Measurements from ENCODE around the gene CIDEA. TPM values are rescaled to one million over a fixed set of nuclear protein-coding genes. Genes with fewer than 3 reads are reported as not detected.

Gene CIDEA
- total RNA-seq, 1 donor from 2014 or later: not detected

DNA sequence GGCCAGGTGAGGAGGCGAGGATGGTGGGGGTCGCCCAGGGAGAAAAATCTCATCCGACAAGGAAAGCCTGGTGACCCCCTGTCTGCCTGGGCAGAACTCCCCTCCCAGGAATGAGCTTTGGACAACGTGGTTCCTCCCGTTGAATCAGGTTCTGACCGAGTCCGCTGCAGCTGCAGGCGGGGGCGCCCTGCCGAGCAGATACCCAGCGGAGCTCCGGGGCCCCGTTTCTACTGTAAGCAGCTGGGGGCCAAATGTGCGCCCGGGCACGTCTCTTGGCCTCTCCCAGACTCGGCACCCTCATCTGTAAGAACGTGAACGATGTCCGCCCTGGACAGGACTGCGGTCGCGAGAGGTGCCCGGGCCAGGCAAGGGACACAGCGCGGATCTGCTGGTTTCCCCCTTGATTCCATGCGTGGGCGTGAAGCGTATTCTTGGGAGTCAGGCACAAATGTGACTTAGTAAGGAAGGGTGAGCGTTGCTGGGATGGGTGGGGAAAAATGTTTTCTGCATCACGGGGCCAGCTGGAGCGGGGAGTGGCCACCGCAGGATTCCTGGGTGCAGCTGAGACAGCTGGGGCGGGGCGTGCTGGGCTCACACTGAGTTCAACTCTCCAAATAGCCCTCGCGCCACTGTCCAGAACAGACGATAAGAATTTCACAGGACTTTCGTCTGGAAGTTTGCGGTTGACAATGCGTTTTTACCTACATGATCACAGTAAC lies 33.7 kb downstream of the CIDEA start:
- Histone ChIP-seq H3K9me3 (no peaks in the 10 kb centered on the region), H3K4me1 (peaks cover 15% of the 10 kb centered on the region), H3K36me3 (no peaks in the 10 kb centered on the region), H3K27ac (peak overlapping the region; percentile 86), H3K27me3 (ENCODE audit: low read depth) (peaks cover 34% of the 10 kb centered on the region), H3K4me3 (peak overlapping the region; percentile 48)
- no peak for TF ChIP-seq CTCF (IDR thresholded peaks at IDR 0.05)
- intact Hi-C loops (cut with DNase I): no loop called here
- ATAC-seq: peak; percentile 94 to 95
- peak; percentile 86 for DNase-seq

DNA sequence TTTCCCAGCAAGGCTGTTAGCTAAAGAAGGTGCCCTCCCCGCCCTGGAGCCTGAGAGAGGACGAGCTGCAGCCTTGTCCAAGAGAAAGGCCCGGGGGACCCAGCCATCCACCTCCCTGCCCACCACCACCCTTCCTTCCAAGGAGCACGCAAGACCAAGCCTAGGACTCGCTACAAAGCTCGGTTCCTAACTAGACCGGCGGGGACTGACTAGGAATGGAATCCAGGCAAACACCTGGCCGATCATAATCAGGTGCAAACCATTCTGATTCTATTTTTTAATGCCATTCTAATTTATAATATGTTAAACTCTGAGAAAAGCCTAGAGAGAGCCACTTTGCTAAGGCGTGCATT lies 34.2 kb downstream of the CIDEA start:
- Histone ChIP-seq H3K4me3 (peak overlapping the region; percentile 48), H3K27ac (peak overlapping the region; percentile 86), H3K27me3 (ENCODE audit: low read depth) (peaks cover 34% of the 10 kb centered on the region), H3K4me1 (peaks cover 15% of the 10 kb centered on the region), H3K9me3 (no peaks in the 10 kb centered on the region), H3K36me3 (no peaks in the 10 kb centered on the region)
- intact Hi-C loops (cut with DNase I): no loop called here
- peak; percentile 1 for ATAC-seq
- no peak for DNase-seq
- TF ChIP-seq CTCF (IDR thresholded peaks at IDR 0.05): no peak

- Histone ChIP-seq H3K27me3 (ENCODE audit: low read depth) (peaks cover 34% of the 10 kb centered on the region), H3K9me3 (no peaks in the 10 kb centered on the region), H3K36me3 (no peaks in the 10 kb centered on the region), H3K27ac (no peak overlapping the region), H3K4me1 (peaks cover 15% of the 10 kb centered on the region), H3K4me3 (no peak overlapping the region)
- ATAC-seq (no peak), DNase-seq (no peak)
- TF ChIP-seq CTCF (IDR thresholded peaks at IDR 0.05): no peak
- intact Hi-C loops (cut with DNase I): no loop called here
Observed at GRCh38 chr18:12290086-12290485, 35.9 kb downstream of the CIDEA start.

DNA sequence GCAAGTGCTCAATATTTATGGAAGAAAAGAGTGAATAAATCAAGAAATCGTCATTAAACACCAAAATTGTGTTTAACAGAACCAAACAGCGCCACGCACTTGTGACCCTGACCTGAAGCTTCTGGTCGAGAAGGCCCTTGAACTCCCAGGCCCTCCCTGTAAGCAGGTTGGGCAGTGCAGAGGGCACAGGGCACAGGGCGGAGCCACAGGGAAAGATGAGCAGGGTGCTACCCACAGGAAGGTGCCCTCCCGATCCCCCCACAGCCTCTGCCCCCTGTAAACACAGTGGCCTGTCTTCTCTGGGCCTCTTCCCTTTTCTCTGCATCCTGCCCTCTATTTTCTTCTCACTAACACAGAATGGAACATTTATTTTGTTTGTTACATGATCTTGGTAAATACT lies 37.0 kb downstream of the CIDEA start:
- no peaks in the 10 kb centered on the region for H3K36me3 ChIP-seq
- peaks cover 15% of the 10 kb centered on the region for H3K4me1 ChIP-seq
- DNase-seq: no peak
- no peak for TF ChIP-seq CTCF (IDR thresholded peaks at IDR 0.05)
- no peaks in the 10 kb centered on the region for H3K9me3 ChIP-seq
- intact Hi-C loops (cut with DNase I): no loop called here
- no peak overlapping the region for H3K27ac ChIP-seq
- H3K4me3 ChIP-seq: no peak overlapping the region
- peaks cover 34% of the 10 kb centered on the region for H3K27me3 ChIP-seq (ENCODE audit: low read depth)
- ATAC-seq: no peak

GRCh38 chr18:12291690-12292089 lies 37.5 kb downstream of the CIDEA start:
- intact Hi-C loops (cut with DNase I): no loop called here
- Histone ChIP-seq H3K27ac (no peak overlapping the region), H3K27me3 (ENCODE audit: low read depth) (peaks cover 33% of the 10 kb centered on the region), H3K4me1 (peaks cover 15% of the 10 kb centered on the region), H3K4me3 (no peak overlapping the region), H3K36me3 (no peaks in the 10 kb centered on the region), H3K9me3 (no peaks in the 10 kb centered on the region)
- ATAC-seq (no peak), DNase-seq (no peak)
- no peak for TF ChIP-seq CTCF (IDR thresholded peaks at IDR 0.05)

All from lower lobe of right lung (tissue), 2 donors.